ENCODE measurements around the gene PRR29. TPM values are rescaled to one million over a fixed set of nuclear protein-coding genes. Genes with fewer than 3 reads are reported as not detected.

Gene PRR29
- total RNA-seq, 1 donor from 2014 or later: 0.43 TPM

GRCh38 chr17:64024781-64025731 is 26.9 kb downstream of the PRR29 start:
- H3K4me3 ChIP-seq: no peak overlapping the region
- ATAC-seq (peak; percentile 7), DNase-seq (no peak)
- peaks cover 19% of the 10 kb centered on the region for H3K4me1 ChIP-seq
- H3K9me3 ChIP-seq: no peaks in the 10 kb centered on the region
- H3K27ac ChIP-seq: peak overlapping the region; percentile 44
- no peaks in the 10 kb centered on the region for H3K27me3 ChIP-seq
- no peak for TF ChIP-seq CTCF (IDR thresholded peaks at IDR 0.05)
- intact Hi-C loops (cut with DNase I): loop anchor here (10.0 kb wide), 1 partner anchor 110 kb away; the partner anchor contains the start of genes CSHL1 and GH1
- H3K36me3 ChIP-seq: no peaks in the 10 kb centered on the region

- ATAC-seq (peak; percentile 94), DNase-seq (peak; percentile 90)
- peak; percentile 97 for TF ChIP-seq CTCF (IDR thresholded peaks at IDR 0.05)
- Histone ChIP-seq H3K27ac (peak overlapping the region; percentile 44), H3K36me3 (no peaks in the 10 kb centered on the region), H3K9me3 (no peaks in the 10 kb centered on the region), H3K4me1 (peaks cover 19% of the 10 kb centered on the region), H3K4me3 (peak overlapping the region; percentile 10), H3K27me3 (no peaks in the 10 kb centered on the region)
- intact Hi-C loops (cut with DNase I): loop anchor here (10.0 kb wide), 1 partner anchor 111 kb away; the partner anchor contains the start of genes CSHL1 and GH1
Observed at GRCh38 chr17:64025732-64026294, 27.7 kb downstream of the PRR29 start.

GRCh38 chr17:64028874-64029464 is 30.8 kb downstream of the PRR29 start:
- ATAC-seq: peak; percentile 78
- H3K9me3 ChIP-seq: no peaks in the 10 kb centered on the region

GRCh38 chr17:64032081-64032480 is 33.9 kb downstream of the PRR29 start:
- intact Hi-C loops (cut with DNase I): loop anchor here (10.0 kb wide), 1 partner anchor 253 kb away; no protein-coding TSS in a partner anchor
- no peak for ATAC-seq

More at GRCh38 chr17:64028874-64029464, 30.8 kb downstream of the PRR29 start:
- Histone ChIP-seq H3K4me3 (no peak overlapping the region), H3K27ac (no peak overlapping the region), H3K4me1 (peaks cover 12% of the 10 kb centered on the region), H3K27me3 (no peaks in the 10 kb centered on the region), H3K36me3 (no peaks in the 10 kb centered on the region)
- intact Hi-C loops (cut with DNase I): loop anchor here (10.0 kb wide), 1 partner anchor 114 kb away; the partner anchor contains the start of genes CSHL1 and GH1
- no peak for DNase-seq
- peak; percentile 86 for TF ChIP-seq CTCF (IDR thresholded peaks at IDR 0.05)

More at GRCh38 chr17:64032081-64032480, 33.9 kb downstream of the PRR29 start:
- Histone ChIP-seq H3K4me1 (no peaks in the 10 kb centered on the region), H3K36me3 (no peaks in the 10 kb centered on the region), H3K4me3 (no peak overlapping the region), H3K27ac (no peak overlapping the region), H3K27me3 (no peaks in the 10 kb centered on the region), H3K9me3 (no peaks in the 10 kb centered on the region)
- peak; percentile 23 for DNase-seq
- TF ChIP-seq CTCF (IDR thresholded peaks at IDR 0.05): no peak

Measured in upper lobe of right lung (tissue), 1 donor.